GM12878 (cell line): ENCODE data around the gene FAM120B.

ENCODE experiments used
- CTCF ChIP-seq, 3 experiments: IDR thresholded peaks in 2 of 3; conservative IDR thresholded peaks in 1 of 3; 2 replicates each; pipeline ENCODE4 v1.5.1; 2011; ENCODE audit warnings: low read depth in 3 of 3, low read length in 3 of 3, mild to moderate bottlenecking in 3 of 3, control low read depth in 2 of 3, moderate library complexity in 2 of 3, inconsistent platforms in 1 of 3, mixed read lengths in 1 of 3; ENCODE audit not compliant: control insufficient read depth in 2 of 3, insufficient read depth in 1 of 3; ENCODE audit errors: extremely low read depth in 1 of 3
- SIN3A ChIP-seq: IDR thresholded peaks from 2 replicates; pipeline ENCODE4 v1.6.1; 2012; ENCODE audit warnings: low read depth, low read length, improper control_type of control experiment
- SUZ12 ChIP-seq: fragments of 200-600 bp; sonication (generic); IDR thresholded peaks from one replicate; pipeline ENCODE4 v1.6.1; 2018; ENCODE audit warnings: antibody characterized with exemption, mild to moderate bottlenecking; ENCODE audit not compliant: unreplicated experiment
- TCF12 ChIP-seq: IDR thresholded peaks from 2 replicates; pipeline ENCODE4 v1.6.1; 2011; ENCODE audit warnings: low read depth, mild to moderate bottlenecking, low read length

GRCh38 chr6:170274713-170275560, 31.6 kb upstream of the FAM120B start:
- TF ChIP-seq SUZ12 (no peak), CTCF (IDR thresholded peaks at IDR 0.05 in 2 of 3, conservative IDR thresholded peaks at IDR 0.05 in 1 of 3; ENCODE audit: control insufficient read depth in 2 of 3, extremely low read depth in 1 of 3, insufficient read depth in 1 of 3, low read depth in 3 of 3, low read length in 3 of 3) (no peak), TCF12 (no peak), SIN3A (no peak)
